HG03135 (cell line): ENCODE results near the gene LRRK1.
A peak's percentile ranks its signal among the peaks of the same experiment; 100 is the strongest.

Source experiments
- ATAC-seq: cut with Tn5 transposase; IDR thresholded peaks from one replicate; pipeline ENCODE4 v1.9.1; 2021; ENCODE audit warnings: mild to moderate bottlenecking, moderate library complexity; ENCODE audit not compliant: unreplicated experiment

Gene LRRK1

DNA sequence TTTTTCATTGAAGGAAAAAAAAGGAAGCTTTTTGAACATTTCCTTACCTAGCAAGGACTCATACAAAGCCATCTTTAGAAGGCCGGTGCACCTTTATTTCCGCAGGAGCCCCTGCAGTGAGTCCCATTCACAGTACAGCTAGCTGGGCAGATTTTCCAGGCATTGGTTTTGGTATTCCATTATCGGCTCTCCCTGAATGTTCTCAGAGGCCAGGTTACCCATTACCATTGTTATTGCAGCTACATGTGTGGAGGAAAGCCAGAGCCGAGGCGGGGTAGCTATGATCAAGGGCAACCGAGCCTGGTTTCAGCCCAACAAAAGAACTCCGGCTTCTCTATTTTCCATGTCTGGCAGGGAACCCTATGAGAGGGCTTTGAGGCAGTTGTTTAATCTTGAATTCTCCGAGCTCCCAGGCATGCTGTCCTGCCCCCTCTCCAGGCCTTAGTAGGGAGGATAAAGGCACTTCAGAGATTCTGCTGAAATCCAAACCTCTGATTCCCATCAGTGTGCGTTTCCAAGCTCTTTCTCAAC lies 100.3 kb downstream of the LRRK1 start:
- ATAC-seq = no peak

DNA sequence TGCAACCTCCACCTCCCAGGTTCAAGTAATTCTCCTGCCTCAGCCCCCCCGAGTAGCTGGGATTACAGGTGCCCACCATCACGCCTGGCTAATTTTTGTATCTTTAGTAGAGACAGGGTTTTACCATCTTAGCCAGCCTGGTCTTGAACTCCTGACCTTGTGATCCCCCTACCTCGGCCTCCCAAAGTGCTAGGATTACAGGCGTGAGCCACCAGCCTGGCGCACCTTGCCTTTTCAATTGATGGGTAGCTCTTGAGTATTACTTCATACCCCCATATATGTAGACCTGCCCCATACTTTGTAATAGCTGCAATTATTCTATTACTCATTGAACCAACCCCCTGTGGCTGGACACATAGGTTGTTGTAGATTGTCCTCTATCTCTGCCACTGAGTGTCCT lies 101.3 kb downstream of the LRRK1 start:
- ATAC-seq = no peak

DNA sequence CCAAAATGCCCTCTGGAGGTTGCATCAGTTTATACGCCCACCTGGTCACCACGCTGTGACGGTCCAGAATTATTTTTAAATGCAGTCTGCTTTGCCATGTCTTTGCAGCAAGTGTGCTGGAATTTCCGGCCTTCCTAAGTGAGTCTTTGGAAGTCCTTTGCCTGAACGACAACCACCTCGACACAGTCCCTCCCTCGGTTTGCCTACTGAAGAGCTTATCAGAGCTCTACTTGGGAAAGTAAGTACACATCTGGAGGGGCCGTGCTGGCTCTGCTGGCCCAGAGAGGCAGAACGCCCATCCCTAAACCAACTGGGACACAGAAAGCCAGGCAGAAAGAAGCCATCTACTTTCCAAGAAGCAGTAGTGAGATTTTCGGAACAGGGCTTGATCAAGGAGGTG lies 101.8 kb downstream of the LRRK1 start:
- no peak for ATAC-seq

DNA sequence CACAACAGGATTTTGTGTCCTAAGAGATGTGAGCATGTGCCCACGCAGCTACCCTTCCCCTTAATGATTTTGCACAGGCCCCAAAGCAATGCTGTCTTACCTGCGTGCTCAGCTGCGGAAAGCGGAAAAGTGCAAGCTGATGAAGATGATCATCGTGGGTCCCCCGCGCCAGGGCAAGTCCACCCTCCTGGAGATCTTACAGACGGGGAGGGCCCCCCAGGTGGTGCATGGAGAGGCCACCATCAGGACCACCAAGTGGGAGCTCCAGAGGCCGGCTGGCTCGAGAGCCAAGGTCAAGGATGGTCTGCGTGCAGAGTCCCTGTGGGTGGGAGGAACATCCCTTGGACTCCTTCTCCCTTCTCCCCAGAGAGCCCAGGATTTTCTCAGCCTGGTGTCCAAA lies 103.1 kb downstream of the LRRK1 start:
- no peak for ATAC-seq

DNA sequence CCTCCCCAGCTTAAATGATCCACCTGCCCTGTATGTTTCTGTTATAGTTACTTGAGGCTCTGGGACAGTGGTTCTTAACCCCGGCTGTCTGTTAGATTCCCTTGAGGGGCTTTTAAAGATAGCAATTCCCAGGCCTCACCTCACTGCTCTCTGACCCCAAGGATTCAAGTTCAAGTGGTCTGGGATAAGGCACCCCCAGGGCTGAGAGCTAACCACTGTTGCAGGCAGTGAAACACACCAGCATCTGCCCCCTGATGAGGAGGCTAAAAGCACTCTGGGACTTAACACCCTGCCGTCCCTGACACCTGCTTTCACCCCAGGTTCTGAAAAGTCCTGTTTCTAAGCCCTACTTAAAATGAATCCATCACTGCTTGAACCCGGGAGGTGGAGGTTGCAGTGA lies 103.7 kb downstream of the LRRK1 start:
- no peak for ATAC-seq

DNA sequence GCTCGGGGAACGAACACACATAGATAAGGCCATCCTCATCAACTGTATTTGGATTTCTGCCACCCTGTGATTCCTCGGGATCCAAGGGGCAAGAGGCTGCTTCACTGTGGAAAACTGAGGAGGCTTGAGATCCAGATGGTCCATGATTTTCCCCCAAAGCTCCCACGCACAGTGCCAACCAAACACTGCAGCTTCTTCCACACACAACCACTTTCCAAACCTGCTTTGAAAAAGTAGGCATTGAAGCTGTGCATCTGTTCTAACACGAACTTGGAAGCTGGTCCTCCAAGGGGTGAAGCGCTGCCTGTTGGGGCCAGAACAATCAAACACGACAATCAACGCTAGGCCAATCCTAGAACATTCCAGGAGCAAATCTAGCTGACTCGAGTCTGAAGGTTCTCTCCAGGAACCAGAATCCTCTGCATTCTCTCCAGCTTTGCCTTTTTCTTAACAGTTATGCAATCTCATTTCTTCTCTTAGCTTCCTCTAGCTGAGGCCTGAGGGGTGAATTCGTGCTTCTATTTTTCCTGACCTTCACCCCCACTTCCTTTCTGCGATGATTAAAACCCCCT lies 104.4 kb downstream of the LRRK1 start:
- no peak for ATAC-seq

DNA sequence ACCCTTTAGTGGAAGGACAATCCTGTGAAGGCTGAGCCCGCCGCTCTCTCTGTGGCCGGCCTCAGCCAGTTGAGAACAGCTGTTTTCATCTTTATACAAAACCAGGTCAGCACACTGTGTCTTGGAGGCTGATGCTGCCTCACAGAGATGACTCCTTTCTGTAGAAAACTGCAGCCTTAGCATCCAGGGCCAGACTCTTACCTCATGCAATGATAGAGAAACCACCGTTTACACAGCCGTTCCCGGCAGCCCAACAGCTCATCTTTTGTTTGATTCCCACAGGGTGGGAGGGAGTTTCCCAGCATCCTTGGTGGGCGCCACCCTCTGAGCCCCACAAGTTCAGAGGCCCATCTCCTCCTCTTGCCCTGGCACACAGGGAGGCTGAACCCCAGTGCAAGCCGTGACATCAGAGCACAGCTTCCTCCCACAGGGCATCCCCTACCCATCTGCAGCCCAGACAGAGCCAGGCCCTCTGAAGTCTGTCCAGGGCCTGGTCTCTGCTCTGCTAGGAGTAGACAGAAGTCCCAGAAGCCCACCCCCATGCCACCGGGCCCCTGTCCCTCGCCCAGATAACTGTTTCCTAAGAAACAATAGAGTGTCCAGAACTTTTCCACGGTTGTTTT lies 105.0 kb downstream of the LRRK1 start:
- ATAC-seq = no peak

DNA sequence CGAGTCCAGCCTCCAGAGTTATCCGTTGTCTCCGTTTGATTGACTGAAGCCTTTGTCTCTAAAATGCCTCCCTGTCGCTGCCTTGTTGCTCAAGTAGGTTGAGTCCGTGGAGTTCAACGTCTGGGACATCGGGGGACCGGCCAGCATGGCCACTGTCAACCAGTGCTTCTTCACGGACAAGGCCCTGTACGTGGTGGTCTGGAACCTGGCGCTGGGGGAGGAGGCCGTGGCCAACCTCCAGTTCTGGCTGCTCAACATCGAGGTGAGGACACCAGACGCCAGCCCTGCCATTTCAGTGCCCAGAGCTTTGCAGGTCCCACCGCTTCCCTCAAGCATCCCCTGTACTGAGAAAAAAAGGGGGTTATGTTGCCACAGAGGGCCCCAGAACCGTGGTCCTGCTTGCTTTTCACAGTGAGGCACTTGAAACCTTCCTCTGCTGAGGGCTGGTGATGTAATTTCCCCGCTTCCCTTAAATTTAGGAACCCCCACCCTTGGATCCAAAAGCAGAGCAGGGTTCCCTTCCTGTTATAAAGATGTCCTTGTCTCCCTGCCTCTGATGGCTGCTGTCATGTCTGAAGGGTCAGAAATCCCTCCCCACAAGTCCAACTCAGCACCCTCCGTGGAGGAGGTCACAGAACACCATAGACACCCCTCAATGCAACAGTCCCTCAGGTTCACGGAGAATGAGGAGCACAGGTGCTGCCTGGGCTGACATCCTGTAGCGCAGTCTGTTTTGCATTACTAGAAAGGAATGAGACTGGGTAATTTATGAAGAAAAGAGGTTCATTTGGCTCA lies 105.7 kb downstream of the LRRK1 start:
- ATAC-seq = no peak

DNA sequence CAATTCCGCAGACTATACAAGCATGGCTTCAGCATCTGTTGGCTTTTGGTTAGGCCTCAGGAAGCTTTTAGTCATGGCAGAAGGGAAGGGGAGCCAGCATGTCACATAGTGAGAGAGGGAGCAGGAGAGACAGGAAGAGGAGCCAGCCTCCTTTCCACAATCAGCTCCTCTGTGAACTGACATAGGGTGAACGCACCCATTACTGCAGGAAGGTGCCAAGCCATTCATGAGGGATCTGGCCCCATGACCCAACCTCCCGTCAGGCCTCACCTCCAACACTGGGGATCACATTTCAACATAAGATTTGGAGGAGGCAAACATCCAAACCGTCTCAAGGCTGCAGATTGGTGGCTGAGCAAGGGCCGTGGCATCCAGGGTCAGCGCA lies 106.3 kb downstream of the LRRK1 start:
- no peak for ATAC-seq

DNA sequence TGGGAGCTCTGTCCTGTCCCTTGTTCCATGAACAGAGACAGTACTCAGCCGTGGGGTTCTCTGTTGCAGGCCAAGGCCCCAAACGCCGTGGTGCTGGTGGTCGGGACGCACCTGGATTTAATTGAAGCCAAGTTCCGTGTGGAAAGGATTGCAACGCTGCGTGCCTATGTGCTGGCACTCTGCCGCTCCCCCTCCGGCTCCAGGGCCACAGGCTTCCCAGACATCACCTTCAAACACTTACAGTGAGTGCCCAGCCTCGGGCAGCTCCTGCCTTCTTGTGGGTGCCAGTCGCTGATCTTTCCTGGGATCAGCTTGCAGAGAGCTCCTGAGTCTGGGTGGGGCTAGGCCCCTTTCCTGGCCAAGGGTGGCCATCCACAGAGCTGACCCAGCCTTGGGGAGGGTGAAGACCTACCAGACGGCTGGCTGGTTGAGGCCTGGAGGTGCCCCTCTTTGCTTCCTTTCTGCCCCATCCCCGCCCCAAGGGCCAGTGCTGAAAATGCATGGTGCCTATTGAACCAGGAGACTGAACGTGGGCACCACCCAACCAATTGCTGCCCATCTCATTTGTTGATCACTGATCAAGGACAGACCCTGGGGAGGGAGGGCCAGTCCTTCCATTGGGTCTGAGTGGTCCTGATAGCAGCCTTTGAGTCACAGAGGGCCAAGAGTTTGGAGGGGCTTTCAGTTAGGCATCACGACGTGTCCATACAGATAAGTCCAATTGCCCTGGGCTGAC lies 106.9 kb downstream of the LRRK1 start:
- ATAC-seq = no peak

DNA sequence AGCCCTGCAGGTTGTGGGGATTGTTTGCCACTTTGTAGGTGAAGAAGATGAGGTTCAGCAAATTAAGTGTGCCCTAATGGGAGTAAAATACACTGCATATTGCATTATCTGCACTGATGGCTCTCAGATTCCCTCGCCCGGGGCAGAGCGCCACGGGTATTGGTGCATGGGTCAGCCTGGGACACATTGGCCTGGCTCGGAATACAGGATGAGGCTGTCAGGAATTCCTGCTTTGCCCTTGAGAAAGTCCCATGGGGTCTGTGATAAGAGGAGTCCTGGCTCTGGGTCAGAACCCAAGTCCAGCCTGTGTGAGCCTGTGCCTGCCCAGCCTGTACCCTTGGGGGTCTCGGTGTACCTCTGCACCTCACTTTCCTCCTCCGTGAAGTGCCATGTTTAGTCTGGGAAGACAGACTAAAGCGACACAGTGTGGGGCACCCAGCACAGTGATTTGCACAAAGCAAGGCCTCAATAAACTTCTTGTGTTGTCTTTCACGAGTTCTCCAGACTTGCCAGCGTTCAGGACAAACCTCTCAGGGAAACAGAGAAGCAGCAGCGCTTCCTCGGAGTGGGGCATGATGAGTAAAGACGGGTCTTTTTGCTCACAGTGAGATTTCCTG lies 107.6 kb downstream of the LRRK1 start:
- ATAC-seq = no peak

DNA sequence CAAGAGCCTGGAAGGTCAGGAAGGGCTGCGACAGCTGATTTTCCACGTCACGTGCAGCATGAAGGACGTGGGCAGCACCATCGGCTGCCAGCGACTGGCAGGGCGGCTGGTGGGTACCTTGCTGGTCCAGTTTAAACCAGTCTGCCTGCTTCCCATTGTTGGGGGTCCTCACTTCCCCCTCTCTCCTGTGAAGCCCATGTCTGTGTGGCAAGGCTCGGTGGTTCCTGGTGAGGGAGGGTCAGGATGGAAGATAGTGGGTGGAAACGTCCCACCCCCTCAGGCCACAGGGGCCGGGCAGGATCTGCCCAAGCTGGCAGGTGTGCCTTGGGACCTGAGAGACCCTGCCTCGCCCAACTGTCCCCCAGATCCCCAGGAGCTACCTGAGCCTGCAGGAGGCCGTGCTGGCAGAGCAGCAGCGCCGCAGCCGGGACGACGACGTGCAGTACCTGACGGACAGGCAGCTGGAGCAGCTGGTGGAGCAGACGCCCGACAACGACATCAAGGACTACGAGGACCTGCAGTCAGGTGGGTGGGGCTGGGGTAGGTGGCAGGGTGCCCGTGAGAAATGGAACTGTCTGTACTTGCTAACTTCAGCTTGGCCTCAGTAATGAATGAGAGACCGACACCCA lies 108.2 kb downstream of the LRRK1 start:
- ATAC-seq = no peak

DNA sequence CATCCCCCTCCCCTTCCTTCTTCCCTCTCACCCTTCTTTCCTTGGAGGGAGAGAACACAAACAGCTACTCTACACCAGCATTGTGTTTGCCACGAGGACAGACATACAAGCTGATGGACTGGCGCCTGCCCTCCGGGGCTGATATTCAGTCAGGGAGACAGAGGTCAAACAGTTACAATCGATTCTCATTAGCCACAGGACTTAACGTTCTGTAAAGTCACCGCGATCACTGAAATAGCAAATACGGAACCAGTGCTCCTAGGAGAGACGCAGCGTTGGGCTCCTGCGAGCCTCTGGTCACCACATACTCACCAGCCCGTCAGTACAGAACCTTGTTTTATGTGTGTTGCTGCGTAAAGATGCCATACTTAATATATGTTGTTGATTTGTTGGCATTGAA lies 108.8 kb downstream of the LRRK1 start:
- ATAC-seq = no peak

DNA sequence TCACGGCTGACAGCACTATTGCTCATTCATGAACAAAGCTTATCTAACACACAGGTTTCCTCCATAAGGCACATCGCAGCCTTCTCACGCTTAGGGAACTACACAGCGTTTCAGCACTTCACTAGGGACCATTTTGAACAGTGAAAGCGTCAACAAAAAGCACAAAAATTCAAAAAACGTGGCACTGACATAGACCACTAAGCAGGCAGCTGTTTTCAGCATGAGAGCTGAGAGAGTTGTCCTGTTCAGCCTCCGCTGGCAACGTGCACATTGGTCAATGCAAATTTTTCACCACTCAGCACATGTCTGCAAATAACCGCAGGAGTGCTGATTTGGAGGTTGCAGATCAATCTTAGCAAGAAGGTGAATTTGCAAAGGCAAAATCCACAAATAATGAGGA lies 109.2 kb downstream of the LRRK1 start:
- no peak for ATAC-seq

DNA sequence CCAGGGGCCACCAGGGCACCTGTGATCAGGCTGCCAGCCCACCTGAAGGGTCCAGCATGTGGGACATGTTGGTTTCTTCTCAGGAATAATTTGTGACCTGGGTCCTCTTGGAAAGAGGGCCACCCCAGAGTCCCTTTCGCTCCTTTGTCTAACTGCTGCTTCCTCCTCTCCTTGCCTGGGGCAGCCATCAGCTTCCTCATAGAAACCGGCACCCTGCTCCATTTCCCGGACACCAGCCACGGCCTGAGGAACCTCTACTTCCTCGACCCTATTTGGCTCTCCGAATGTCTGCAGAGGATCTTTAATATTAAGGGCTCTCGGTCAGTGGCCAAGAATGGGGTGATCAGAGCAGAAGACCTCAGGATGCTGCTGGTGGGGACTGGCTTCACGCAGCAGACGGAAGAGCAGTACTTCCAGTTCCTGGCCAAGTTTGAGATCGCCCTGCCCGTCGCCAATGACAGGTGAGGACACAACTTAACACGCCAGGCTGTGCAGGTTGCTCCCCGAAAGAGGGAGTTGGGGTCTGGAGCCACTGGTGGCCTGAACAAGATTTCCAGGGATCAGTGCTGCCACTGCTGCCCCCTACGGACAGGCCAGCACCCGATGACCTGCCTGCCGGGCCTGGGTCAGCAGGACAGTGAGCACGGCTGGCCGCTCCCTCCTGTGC lies 109.7 kb downstream of the LRRK1 start:
- ATAC-seq = no peak

DNA sequence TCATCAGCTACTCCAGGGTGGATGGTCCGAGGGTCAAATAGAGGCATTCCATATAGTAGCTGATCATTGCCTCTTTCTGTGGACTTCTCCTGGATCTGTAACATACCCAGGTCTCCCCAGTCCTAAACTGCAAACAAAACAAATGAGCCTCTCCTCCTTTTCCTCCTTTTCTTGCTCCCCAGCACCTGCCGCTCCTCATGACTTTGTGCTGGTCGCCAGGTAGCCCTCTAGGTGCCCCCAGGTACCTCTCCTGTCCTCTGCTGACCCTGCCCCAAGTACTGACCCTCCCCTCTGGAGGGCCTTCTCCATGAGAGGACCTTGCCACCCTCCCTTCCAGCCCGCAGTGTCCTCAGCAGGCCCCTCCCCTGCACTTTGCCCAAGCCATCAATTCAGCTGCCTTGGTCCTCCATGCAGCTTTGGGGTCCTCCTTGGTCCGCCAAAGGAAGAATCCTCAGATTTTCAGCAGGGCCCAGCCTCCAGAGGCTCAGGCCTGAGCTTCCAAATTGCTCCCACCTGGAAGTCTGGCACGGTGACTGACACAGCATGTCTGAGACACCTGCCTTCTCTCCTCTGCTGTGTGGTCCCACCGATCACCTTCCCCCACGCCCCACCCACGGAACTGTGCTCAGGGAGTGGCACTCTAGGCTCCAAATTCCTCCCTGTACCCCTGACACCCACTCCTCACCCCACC lies 111.0 kb downstream of the LRRK1 start:
- ATAC-seq = no peak

DNA sequence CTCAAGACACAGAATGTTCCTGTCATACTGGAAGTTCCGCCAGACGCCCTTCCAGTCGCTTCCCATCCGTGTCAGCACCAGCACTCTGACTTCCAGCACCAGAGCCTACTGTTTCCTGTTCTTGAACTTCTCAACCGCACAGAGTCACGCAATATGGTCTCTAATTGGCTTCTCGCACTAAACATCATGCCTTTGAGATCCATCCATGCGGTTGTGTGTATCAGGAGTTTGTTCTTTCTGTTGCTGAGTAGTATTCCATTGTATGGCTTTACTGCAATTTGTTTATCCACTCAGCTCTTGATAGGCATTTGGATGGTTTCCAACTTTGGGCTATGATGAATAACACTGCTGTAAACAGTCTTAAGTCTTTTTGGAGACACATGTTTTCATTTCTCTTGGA lies 112.1 kb downstream of the LRRK1 start:
- ATAC-seq = no peak

DNA sequence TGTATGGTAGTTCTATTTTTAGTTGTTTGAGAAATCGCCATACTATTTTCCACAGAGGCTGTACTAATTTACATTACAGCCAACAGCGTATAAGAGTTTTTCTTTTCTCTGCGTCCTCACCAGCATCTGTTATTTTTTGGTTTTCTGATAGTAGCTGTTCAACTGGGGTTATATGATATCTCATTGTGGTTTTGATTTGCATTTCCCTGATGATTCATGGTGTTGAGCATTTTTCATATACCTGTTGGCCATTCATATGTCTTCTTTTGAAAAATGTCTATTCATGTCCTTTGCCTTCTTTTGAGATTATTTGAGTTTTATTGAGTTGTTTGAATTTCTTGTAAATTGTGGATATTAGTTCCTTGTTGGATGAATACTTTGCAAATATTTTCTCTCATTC lies 114.6 kb downstream of the LRRK1 start:
- no peak for ATAC-seq

DNA sequence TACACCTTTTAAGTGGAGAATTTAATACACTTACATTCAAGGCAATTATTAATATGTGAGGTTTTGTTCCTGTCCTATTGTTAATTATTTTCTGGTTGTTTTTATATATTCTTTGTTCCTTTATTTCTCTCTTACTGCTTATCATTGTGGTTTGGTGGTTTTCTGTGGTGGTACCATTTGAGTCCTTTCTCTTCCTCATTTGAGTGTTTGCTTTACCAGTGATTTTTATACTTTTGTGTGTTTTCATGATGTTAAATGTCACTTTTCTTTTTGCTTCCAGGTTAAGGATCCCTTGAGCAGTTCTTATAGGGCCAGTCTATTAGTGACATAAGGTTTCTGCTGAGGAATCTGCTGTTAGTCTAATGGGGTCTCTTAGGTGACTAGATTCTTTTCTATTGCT lies 116.5 kb downstream of the LRRK1 start:
- ATAC-seq = peak; percentile 61

DNA sequence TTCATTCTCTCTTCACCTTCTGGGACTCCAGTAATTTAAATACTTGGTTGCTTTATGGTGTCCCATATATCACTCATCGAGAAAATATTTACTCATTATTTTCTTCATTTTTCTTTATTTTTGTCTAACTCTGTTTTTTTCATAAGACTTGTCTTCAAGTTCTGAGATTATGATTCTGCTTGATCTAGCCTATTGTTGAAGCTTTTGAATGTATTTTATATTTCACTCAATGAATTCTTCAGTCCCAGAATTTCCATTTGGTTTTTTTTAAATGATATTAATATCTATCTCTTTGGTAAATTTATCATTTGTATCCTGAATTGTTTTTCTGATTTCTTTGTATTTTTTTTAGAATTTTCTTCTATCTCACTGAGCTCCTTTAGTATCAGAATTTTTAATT lies 117.0 kb downstream of the LRRK1 start:
- ATAC-seq = no peak
